IPS-NIHi7 (cell line): ENCODE data around the gene EXD3.
"Not testable (repeated sequence)": the region's sequence is repeated elsewhere in the genome, so short reads cannot be mapped to it uniquely, and the experiment has no call there.

Experiments used
- DNase-seq: peaks from one replicate; pipeline ENCODE4 v3.0.0; 2012; ENCODE audit warnings: mixed read lengths; ENCODE audit errors: extremely low spot score

EXD3 gene

GRCh38 chr9:137339908-137340462 is 83.0 kb downstream of the EXD3 start:
- DNase-seq: not testable (repeated sequence)

GRCh38 chr9:137339045-137339907 is 83.7 kb downstream of the EXD3 start:
- DNase-seq: no peak

- DNase-seq: no peak
These were observed 86.2 kb downstream of the EXD3 start for GRCh38 chr9:137336735-137337134.

GRCh38 chr9:137333016-137333671 is 89.8 kb downstream of the EXD3 start:
- no peak for DNase-seq

GRCh38 chr9:137331929-137332328 is 91.0 kb downstream of the EXD3 start:
- no peak for DNase-seq

- no peak for DNase-seq
These were observed 92.3 kb downstream of the EXD3 start for GRCh38 chr9:137330689-137331088.

GRCh38 chr9:137329590-137329989 is 93.4 kb downstream of the EXD3 start:
- not testable (repeated sequence) for DNase-seq

GRCh38 chr9:137327641-137328550 is 95.1 kb downstream of the EXD3 start:
- DNase-seq: not testable (repeated sequence)

- no peak for DNase-seq
These were observed 96.4 kb downstream of the EXD3 start for GRCh38 chr9:137326445-137327065.

- DNase-seq: no peak
These were observed 97.2 kb downstream of the EXD3 start for GRCh38 chr9:137325799-137326198.

- DNase-seq: no peak
These were observed 97.8 kb downstream of the EXD3 start for GRCh38 chr9:137325124-137325523.

GRCh38 chr9:137323531-137324331 is 99.2 kb downstream of the EXD3 start:
- DNase-seq: peak; percentile 10

GRCh38 chr9:137321726-137322361 is 101.1 kb downstream of the EXD3 start:
- peak; percentile 9 for DNase-seq

GRCh38 chr9:137320555-137321384 is 102.2 kb downstream of the EXD3 start:
- DNase-seq: no peak

GRCh38 chr9:137319739-137320551 is 103.0 kb downstream of the EXD3 start:
- DNase-seq: no peak

GRCh38 chr9:137319011-137319738 is 103.8 kb downstream of the EXD3 start:
- peak; percentile 79 for DNase-seq

- no peak for DNase-seq
These were observed 104.4 kb downstream of the EXD3 start for GRCh38 chr9:137318602-137319001.
